Stimulated activated CD8-positive, alpha-beta memory T cell treated with anti-CD3 and anti-CD28 coated beads, Interleukin-7, amount 100 ng/mL, for 24 hours (primary cell): ENCODE results near the gene ME1.
"Not testable (repeated sequence)": the region's sequence is repeated elsewhere in the genome, so short reads cannot be mapped to it uniquely, and the experiment has no call there.

Source experiments
- DNase-seq: peaks from one replicate; pipeline ENCODE4 v3.0.0-alpha.2; 2020; ENCODE audit warnings: low read depth

ME1 gene

DNA sequence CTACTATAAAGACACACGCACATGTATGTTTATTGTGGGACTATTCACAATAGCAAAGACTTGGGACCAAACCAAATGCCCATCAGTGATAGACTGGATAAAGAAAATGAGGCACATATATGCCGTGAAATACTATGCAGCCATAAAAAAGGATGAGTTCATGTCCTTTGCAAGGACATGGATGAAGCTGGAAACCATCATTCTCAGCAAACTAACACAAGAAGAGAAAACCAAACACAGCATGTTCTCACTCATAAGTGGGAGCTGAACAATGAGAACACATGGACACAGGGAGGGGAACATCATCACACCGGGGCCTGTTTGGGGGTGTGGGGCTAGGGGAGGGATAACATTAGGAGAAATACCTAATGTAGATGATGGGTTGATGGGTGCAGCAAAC, 174.1 kb downstream of the ME1 start:
- DNase-seq = not testable (repeated sequence)

DNA sequence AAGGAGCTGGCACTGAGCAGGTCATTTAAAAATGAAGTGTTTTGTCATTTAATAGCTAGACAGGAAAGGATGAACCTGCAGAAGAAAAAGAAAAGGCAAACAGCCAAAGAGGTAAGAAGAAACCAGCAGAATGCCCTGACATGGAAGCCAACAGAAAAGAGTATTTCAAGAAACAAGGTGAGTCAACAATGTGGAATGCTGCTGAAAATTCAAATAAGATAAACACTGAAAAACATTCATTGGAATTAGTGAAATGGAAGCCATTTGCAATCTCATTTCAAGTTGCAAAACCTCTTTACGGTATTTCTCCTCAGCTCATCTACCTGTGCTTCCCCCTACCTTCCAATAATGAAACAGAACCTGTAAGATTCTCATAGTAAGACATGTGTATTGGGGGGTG, 178.1 kb downstream of the ME1 start:
- no peak for DNase-seq

DNA sequence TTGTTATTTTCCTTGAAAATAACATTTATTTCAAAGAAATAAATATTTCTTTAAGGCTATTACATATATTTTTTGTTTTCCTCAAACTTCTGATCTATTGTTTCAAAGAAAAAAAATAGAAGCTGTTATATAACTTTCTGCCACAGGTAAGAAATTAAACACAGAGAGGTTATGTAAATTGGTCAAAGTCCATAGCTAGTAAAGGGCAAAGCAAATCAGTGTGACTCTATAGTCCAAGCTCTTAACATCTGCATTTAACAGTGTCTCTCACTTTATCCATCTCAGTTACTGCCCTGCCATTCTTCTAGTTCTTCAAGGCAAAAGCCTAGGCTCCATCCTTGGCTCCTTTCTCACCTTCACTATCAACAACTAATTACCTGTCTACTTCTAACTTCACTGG, 180.6 kb downstream of the ME1 start:
- DNase-seq = no peak

DNA sequence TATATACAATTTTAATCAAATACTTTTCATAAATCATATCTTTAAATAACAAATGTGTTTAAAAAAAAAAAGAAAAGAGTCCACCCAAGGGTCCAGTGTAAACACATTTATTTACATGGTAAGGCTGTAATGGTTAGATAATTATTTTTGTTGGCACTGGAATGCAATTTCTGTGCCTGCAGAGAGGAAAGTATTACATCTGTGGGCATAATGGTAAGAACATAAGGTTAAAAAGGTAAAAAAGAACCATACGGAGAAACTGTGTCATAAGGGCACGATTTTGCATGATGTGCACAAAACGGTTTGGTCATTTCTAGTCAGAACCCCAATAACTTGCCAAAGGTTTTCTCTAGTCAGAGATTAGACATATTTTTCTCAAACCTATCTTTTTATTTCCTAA, 183.4 kb downstream of the ME1 start:
- DNase-seq = no peak

DNA sequence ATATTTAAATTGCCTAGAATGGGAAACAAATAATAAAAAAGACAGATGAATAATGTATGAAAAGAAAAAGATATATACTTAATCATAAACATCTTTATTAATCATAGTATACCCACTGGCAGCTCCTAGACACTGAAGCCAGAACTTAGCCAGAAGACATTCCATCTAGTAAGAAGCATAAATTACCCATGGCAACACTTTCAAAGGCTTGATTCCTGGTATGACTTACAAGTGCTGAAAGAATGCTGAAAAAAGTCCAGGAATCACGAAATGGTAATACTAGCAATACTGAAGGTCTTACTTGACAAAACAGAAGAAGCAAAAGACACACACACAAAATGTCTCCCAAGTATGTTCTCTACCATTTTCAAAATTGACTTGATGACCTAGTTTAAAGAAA, 199.7 kb downstream of the ME1 start:
- DNase-seq = no peak

DNA sequence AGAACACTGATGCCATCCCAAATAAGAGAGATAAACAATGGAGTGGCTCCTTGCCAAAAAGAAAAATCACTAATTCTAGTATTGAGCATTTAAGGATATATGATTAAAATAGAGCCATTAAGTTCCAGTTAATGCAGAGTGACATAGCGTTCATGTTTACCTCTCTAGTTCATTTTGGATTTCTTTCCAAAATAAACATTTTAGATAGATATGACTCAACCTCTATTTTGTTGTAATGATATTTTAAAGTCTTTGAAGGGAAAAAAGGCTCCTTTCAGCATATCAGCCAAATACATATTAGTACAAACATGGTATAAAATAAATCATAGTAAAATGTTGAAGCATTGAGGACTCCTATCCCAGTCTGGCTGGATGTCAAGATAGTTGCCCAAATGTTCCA, 204.3 kb downstream of the ME1 start:
- no peak for DNase-seq

DNA sequence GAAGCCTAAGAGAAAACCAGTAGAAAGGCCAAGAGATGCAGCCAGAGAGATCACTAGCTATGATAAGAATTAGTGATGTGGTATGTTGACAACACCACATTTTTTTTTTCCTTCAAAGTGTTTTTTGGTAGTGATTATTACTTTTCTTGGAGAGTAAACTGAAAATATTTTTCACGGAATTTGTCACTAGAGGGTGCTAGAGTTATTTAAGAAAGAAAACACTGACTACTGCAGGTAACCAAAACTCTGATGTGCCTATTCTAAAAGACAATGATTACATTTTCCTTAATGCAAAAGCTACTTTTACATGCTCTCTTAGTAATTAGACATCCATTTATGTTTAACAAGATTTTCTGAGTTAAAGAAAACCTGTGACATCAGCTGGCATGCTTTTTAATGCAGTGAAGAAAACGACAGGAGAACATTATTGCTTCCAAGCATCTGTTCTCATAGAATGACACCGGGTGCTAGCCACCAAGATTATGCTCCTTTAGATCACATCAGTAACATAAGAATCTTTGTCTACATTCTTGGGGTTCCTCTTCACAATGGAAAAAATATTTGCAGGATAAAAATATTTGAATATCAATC, 208.9 kb downstream of the ME1 start:
- no peak for DNase-seq

DNA sequence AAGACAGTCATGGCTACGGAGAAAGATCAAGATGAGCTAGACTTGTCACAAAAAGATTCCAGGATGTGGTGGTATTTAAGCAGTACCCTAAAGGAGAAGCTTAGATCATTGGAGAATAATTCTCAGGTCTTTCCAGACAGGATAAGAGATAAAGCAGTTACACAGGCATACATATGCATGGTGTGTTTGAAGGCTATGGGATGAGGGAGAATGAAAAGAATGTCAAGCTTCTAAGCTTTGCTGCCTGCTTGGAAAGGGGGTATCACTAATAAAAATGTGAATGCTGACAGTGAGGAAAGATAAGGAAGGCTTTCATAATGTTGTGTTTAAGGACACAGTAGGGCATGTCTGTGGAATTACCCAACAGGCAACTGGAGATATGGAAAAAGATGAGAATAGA, 209.6 kb downstream of the ME1 start:
- DNase-seq = no peak

DNA sequence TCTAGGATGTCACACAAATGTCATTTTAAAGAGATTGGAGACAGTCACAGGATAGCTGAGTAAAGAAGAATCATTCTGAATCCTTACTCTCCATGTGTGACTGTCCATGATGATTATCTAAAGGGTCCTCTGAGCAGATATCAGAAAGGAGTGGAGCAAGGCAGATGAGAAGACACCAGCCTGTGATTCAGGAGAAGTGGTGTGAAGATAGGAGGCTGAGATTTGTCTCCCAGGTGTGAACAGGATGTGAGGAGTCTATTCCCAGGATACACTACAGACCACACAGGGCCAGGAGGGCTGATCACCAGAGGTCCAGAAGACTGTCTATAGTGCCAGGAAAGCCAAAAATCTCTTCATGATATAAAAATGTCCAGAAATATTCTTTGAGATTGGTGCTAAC, 210.7 kb downstream of the ME1 start:
- DNase-seq = no peak

DNA sequence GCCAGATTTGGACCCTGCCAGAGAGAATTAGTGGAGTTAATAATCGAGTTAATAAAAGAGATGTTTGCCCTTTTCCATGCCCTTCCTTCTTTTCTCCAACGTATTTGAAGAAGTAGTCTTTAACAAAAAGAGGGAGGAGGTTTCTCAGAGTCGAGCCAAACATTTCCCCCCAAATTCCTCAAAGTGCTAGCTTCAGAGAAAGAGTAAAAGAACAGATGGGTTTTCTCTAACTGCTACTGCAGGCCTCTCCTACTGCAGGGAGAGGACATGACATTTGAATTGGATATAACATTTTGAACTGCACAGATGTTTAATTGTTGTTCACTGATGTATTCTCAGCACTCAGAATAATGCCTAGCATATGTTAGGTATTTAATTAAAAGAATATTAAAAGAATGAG, 212.2 kb downstream of the ME1 start:
- DNase-seq = no peak

DNA sequence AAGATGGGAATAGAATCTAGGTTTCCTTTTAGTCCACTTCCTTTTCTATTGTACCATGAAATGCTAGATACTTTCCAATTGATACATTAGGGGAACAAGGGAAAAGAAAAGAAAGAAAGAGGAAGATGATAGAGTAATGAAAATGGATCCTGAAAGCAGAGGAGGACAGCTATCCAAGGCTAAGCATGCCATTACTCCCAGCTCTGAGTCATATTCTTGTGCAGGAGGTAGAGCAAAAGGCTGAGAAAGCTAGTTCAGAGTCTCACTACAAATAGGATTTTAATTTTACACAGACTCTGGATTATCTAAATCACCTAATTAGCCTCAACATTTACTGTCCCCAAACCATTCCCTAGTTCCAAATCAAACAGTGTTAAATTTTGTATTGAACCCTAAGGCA, 214.0 kb downstream of the ME1 start:
- DNase-seq = no peak

DNA sequence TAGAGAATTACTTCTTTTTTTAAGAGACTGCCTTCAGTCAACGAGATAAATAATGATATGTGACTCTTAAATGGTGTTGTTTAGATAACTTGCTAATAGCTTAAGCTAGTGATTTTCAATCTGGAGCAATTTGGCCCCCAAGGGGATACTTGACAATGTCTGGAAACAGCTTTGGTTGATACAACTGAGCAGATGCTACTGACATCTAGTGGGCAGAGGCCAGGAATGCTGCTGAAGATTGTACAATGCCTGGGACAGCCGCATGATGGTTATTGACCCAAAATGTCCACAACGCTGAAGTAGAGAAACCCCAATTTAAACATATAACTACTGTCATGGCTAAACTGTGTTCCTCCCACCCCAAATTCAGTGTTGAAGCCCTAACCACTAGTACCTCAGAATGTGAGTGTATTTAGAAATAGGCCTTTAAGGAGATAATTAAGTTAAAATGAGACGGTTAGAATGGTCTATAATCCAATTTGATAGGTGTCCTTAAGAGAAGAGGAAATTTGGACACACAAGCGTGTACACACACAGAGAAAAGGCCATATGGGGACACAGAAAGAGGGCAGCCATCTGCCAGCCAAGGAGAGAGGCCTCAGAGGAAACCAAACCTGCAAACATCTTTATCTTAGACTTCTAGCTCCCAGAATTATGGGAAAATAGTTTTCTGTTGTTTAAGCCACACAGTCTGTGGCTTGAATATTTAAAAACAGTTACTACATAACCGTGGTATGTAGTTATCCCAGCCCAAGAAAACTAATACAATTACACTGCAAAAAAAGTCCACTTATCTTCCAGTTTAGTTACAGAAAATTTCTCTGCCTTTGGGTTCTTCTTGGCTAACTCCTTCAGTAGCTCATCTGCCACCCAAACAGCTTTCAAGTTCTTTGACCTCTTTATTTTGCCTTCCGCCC, 215.5 kb downstream of the ME1 start:
- DNase-seq = no peak

DNA sequence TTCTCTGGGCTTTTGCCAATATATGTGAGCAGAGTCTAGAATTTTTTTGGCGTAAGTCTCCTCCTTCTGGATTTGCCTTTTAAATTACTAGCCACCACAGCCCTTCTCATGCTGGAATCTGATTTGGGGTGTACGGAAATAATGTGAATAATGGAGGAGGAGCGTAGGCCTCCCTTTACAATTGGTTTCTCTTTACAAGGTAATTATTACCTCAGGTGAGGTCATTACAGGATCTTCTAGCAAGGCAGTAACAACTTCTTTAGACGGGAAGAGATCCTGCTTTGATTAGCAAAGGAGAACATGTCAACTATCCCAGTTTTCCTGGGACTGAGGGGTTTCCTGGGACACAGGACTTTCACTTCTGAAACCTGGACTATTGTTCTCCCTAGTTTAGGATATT, 228.8 kb downstream of the ME1 start:
- no peak for DNase-seq

DNA sequence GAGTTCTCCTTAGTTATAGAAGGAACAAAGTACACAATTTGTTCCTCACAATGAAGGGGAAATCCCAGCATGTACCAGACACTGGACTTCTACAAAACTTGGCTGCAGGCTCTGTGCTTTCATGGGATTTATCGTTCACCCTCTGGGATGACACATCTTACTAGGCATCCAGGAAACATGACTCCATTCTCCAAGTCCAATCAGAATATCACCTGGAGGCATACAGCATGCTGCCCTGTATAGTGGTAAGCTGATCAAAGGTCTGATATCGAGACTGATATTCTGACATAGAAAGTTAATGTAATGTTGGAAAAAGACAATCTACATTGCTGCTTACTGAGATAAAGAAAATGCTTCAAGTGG, 231.0 kb downstream of the ME1 start:
- DNase-seq = no peak

DNA sequence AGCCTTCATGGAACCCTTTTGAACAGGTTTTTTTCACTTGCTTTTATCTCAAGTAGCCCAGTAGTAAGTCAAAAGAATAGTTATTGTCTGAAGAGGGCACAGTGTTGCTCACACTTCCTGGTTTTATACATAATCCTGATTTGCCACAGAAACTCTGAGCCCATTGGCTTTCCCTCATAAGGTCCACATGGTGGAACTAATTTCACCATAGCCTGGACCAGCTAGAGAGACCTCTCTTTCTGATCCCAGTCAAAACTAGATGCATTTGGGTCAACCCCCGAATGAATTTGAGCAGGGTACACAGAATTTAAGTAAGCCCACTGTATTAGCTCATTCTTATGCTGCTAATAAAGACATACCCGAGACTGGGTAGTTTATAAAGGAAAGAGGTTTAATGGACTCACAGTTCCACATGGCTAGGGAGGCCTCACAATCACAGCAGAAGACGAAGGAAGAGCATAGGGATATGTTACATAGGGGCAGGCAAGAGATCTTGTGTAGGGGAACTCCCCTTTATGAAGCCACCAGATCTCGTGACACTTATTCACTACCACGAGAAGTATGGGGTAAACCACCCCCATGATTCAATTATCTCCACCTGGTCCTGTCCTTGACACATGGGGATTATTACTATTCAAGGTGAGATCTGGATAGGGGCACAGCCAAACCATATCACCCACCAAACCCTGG, 231.5 kb downstream of the ME1 start:
- DNase-seq = no peak

DNA sequence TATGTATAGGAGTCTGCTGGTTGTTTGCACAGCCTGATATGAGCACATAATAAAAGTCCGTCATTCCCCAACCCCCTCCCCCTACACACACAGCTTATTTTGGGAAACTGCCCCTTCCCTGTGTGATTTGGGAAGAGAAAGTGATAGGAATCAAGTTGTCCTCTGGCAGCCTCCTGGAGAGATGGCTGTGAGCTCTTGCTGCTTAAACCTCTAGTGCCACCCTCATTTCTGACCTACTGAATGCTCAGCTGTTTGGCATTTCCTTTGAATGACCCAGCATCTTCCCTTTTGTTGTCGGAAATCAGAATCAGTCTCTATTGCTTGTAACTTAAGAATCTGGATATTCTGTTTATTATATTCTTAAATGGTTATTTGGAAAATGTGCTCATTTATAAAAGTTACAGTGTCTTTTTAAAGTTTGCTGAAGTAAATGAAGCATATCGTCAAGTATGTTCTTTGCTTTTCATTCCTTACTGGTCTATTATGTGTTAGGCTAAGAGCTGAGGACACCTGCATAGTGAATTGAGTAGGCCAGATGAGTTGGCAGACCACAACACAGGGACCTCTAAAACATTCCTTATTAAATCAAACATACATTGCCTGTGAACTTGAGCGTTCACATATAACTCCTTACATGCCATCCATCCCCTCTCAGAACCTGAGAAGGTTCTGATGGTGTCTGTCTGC, 232.2 kb downstream of the ME1 start:
- no peak for DNase-seq

DNA sequence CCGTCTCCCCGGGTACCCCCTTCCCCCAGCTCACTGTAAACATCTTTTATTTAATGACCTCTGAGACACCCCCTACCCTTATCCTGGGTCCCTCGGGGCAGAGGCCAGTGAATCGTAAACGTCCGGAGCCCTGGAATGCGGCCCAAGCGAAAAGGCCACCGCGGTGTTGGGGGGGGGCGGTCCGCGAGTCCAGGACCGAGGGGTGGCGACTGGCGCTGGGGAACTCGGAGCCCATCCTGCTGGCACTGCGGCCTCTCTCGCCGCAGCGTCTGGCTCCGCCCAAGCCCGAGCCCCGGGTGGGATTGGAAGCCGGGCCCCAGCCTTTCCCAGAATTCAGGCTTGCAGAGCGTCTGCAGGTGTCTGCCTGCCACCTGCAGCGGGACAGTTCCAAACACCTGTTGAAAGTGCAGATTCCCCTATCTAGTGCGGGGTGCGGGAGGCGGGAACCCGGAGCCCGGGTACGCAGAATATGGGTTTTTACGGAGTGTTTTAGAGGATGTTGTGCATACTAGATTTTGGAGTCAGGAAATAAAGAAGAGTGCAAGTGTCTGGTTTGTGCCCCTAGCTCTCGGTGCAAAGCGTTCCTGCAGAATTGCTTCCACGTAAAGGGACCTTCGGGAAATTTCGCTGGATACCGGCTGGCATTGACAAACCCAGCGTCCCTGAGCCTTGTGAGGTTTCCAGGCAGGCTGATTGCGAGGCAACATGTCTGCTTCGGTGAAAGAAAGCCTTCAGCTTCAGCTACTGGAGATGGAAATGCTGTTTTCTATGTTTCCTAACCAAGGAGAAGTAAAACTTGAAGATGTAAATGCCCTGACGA, 236.9 kb downstream of the ME1 start:
- DNase-seq = no peak

DNA sequence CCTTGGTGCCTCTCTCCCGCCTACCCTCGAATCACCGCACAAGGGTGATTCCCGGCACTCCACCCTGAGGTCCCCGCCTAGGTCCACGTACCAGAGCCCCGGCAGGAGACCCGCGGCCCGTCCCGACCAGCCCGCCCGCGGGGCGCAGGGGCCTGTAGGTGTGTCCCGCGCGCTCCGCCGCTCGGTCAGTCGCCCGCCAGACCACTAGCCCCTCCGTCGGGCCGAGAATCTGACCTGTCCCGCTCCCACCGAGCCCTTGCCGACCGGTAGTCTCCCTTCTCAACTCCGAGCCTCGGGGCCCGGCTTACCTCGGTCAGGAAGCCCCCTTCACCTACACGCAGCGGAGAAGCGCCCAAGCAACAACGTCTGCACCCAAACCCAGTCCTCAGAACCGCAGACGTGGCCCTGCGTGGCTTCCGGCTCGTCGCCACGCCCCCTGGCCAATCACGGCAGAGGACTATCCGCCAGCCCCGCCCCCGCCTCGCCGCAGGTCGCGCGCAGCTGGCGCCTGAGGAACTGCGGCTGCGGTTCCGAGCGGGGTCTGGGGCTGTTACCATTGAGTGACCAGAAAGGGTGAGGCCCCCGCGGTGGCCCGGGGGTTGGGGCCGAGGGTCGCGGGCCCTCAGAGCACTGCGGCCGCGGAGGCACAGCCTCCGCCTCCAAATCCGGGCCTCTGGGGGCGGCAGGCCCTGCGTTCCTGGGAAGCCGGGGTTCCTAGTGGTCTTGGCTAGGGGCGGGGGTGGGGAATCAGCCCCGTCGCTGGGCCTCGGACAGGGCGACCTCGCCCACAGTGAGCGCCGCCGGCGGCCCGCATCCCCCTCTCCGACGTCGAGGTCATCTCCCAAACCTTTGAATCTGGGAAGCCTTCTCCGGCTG, 237.7 kb downstream of the ME1 start, which contains the start of the genes PGM3 and RWDD2A:
TSS of gene PGM3 (minus strand) at position 395 of the 876 bp plus-strand sequence. CDS start 2,253 bp downstream, outside the sequence.
TSS of gene RWDD2A (plus strand) at position 487 of the 876 bp plus-strand sequence. CDS start 1,095 bp downstream, outside the sequence.
- peak; percentile 73 for DNase-seq

DNA sequence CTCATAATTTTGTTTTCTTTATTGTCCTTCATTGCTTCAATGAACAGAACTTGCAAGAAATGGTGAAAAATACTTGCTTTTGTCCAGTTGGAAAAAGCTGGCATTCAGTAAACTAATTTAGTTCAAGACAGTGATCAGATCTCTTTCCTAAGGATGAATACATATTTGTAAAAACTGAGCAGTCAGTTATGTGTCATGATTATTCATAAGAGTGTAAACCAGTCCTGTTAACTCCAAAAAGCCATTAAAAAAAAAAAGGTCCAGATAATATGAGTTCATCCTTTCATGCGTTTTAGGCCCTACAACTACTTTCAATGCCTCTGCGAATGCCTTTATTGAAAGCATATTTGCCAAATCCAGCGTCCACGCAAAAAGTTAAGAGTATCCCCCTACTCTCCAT, 238.4 kb downstream of the ME1 start:
- DNase-seq = no peak

DNA sequence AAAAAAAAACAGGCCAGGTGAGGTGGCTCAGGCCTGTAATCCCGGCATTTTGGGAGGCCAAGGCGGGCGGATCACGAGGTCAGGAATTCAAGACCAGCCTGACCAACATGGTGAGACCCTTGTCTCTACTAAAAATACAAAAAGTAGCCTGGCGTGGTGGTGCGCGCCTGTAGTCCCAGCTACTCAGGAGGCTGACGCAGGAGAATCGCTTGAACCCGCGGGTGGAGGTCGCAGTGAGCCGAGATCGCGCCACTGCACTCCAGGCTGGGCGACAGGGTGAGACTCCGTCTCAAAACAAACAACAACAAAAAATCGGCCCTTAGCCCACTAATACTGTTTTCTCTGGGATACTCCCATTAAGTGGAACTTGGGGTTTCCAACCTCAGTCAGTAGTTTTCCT, 238.9 kb downstream of the ME1 start:
- not testable (repeated sequence) for DNase-seq
